ENCODE data around the gene KRTAP10-11. TPM values are rescaled to one million over a fixed set of nuclear protein-coding genes. Genes with fewer than 3 reads are reported as not detected.

Gene KRTAP10-11
- total and polyA plus RNA-seq, 2 of the 8 experiments (the other 6 are each of a cell fraction or from before 2014, with no cell fraction given) = not detected

GRCh38 chr21:44681861-44682579, 35.8 kb downstream of the KRTAP10-11 start, which contains the start of gene KRTAP12-1 (continued):
- TF ChIP-seq, protein P1, sequence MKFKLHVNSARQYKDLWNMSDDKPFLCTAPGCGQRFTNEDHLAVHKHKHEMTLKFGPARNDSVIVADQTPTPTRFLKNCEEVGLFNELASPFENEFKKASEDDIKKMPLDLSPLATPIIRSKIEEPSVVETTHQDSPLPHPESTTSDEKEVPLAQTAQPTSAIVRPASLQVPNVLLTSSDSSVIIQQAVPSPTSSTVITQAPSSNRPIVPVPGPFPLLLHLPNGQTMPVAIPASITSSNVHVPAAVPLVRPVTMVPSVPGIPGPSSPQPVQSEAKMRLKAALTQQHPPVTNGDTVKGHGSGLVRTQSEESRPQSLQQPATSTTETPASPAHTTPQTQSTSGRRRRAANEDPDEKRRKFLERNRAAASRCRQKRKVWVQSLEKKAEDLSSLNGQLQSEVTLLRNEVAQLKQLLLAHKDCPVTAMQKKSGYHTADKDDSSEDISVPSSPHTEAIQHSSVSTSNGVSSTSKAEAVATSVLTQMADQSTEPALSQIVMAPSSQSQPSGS (IDR thresholded peaks at IDR 0.05; ENCODE audit: low read length) = no peak
- TF ChIP-seq EP300 (IDR thresholded peaks at IDR 0.05; ENCODE audit: borderline replicate concordance in 1 of 2, low read depth in 2 of 2, low read length in 2 of 2) (no peak), SIX5 (IDR thresholded peaks at IDR 0.05; ENCODE audit: low read depth, low read length) (no peak), HDAC2 (IDR thresholded peaks at IDR 0.05; ENCODE audit: borderline replicate concordance in 1 of 2, low read depth in 2 of 2, low read length in 2 of 2) (no peak), SP4 (IDR thresholded peaks at IDR 0.05; ENCODE audit: low read length) (no peak), EZH2 (IDR thresholded peaks at IDR 0.05; ENCODE audit: low read depth, low read length, severe bottlenecking) (no peak), POU5F1 (IDR thresholded peaks at IDR 0.05; ENCODE audit: low read depth, low read length) (no peak), YY1 (IDR thresholded peaks at IDR 0.05; ENCODE audit: low read depth, low read length) (no peak), NANOG (IDR thresholded peaks at IDR 0.05; ENCODE audit: insufficient read depth, low read depth, low read length, poor library complexity, severe bottlenecking) (no peak)
- TF ChIP-seq, protein P2, sequence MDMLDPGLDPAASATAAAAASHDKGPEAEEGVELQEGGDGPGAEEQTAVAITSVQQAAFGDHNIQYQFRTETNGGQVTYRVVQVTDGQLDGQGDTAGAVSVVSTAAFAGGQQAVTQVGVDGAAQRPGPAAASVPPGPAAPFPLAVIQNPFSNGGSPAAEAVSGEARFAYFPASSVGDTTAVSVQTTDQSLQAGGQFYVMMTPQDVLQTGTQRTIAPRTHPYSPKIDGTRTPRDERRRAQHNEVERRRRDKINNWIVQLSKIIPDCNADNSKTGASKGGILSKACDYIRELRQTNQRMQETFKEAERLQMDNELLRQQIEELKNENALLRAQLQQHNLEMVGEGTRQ (IDR thresholded peaks at IDR 0.05; ENCODE audit: low read length) = no peak
